IPS-18c (cell line): ENCODE results near the gene PPFIA4.
A peak's percentile ranks its signal among the peaks of the same experiment; 100 is the strongest.

Experiments used
- H3K4me3 ChIP-seq: 2 replicates; pipeline ENCODE4 v1.7.0; 2013; ENCODE audit warnings: low read depth, mild to moderate bottlenecking, low read length, moderate library complexity; ENCODE audit not compliant: insufficient read depth
- H3K9me3 ChIP-seq: one replicate; pipeline ENCODE4 v1.6.1; 2013; ENCODE audit warnings: mild to moderate bottlenecking, low read length, moderate library complexity; ENCODE audit not compliant: control insufficient read depth, insufficient read depth

PPFIA4 gene

GRCh38 chr1:203099805-203100515 is 73.7 kb downstream of the PPFIA4 start:
- H3K4me3 ChIP-seq: no peak overlapping the region
- no peaks in the 10 kb centered on the region for H3K9me3 ChIP-seq

DNA sequence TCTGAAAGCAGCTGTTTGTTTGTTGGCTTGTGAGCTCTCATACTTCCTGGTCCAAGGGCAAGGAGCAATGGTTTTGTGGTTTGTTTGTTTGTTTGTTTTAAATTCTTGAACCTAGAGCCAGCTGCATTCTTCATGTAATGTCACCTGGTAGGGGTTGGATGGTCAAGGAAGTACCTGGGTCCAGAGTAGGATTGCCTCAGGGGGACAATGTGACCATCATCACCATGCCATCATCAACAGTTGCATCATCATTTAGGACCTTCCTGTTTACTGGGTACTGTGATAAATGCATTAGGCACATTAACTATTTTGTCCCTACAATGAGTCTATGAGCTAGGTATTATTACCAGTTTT is 74.2 kb downstream of the PPFIA4 start:
- H3K4me3 ChIP-seq: no peak overlapping the region
- H3K9me3 ChIP-seq: no peaks in the 10 kb centered on the region

GRCh38 chr1:203101813-203102634 is 75.7 kb downstream of the PPFIA4 start:
- Histone ChIP-seq H3K4me3 (no peak overlapping the region), H3K9me3 (no peaks in the 10 kb centered on the region)

GRCh38 chr1:203103216-203103615 is 76.9 kb downstream of the PPFIA4 start:
- H3K4me3 ChIP-seq: no peak overlapping the region
- no peaks in the 10 kb centered on the region for H3K9me3 ChIP-seq

DNA sequence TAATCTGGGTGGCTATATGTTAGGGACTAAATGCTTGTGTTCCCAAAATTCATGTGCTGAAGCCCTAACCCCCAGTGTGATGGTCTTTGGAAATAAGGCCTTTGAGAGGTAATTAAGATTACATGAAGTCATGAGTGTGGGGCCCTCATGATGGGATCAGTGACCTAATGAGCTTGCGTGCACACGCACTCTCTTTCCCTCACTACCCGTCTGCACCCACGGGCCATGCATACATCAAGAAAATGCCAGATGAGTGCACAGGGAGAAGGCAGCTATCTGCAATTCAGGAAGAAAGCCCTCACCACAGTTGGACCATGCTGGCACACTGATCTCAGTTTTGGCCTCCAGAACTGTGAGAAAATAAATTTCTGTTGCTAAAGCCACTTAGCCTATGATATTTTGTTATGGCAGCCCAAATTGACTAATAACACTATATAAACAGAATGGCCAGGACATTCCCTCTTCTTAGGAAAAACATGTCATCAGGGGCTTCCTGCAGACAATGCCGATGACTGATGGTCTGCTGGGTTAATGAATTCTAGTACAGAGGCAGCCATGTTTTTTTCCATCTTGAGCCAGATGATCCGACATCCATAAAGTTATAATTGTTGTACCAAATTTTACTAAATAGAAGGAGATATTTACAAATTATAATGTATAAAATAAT is 77.7 kb downstream of the PPFIA4 start:
- no peak overlapping the region for H3K4me3 ChIP-seq

GRCh38 chr1:203104789-203105390 is 78.6 kb downstream of the PPFIA4 start:
- no peak overlapping the region for H3K4me3 ChIP-seq
- H3K9me3 ChIP-seq: no peaks in the 10 kb centered on the region

More for the DNA sequence above, 77.7 kb downstream of the PPFIA4 start:
- no peaks in the 10 kb centered on the region for H3K9me3 ChIP-seq

GRCh38 chr1:203112475-203112874 is 86.2 kb downstream of the PPFIA4 start:
- Histone ChIP-seq H3K4me3 (no peak overlapping the region), H3K9me3 (no peaks in the 10 kb centered on the region)

GRCh38 chr1:203113308-203113707 is 87.0 kb downstream of the PPFIA4 start:
- no peak overlapping the region for H3K4me3 ChIP-seq
- H3K9me3 ChIP-seq: no peaks in the 10 kb centered on the region

- no peaks in the 10 kb centered on the region for H3K9me3 ChIP-seq
- H3K4me3 ChIP-seq: no peak overlapping the region
Observed at GRCh38 chr1:203114202-203114601, 87.9 kb downstream of the PPFIA4 start.

DNA sequence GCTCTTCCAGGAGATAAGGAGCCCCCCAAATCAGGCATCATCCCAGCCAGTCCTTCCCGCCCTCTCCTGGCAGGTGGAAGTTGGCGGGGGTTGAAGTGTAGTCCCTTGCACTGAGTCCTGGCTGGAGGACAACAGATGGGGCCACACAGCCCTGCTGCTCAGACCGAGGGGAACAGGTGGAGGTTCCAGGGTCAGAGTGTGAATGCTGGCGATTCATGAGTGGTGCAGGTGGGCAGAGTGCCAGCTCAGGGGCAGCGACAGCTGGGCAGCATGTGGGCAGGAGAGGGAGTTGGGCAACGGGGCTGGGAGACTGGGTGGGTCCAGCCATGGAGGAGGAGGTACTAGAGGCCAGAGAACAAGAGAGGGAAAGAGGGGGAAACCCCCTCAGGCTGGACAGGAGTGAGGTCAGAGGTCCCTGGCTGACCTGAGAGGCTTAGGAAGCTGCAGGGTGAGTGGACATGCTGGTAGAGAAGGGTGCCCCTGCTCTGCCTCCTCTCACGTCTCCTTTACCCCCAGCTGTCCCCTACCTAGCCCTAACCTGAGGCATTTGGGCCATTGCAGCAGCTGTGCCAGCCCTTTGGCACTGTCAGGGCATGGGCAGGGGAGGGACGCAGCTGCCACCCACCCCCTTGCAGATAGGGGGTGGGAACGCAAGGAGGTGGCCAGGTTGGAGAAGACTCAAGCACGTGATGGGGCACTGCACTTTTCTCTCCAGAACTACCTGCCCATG is 90.0 kb downstream of the PPFIA4 start:
- no peak overlapping the region for H3K4me3 ChIP-seq
- H3K9me3 ChIP-seq: no peaks in the 10 kb centered on the region

DNA sequence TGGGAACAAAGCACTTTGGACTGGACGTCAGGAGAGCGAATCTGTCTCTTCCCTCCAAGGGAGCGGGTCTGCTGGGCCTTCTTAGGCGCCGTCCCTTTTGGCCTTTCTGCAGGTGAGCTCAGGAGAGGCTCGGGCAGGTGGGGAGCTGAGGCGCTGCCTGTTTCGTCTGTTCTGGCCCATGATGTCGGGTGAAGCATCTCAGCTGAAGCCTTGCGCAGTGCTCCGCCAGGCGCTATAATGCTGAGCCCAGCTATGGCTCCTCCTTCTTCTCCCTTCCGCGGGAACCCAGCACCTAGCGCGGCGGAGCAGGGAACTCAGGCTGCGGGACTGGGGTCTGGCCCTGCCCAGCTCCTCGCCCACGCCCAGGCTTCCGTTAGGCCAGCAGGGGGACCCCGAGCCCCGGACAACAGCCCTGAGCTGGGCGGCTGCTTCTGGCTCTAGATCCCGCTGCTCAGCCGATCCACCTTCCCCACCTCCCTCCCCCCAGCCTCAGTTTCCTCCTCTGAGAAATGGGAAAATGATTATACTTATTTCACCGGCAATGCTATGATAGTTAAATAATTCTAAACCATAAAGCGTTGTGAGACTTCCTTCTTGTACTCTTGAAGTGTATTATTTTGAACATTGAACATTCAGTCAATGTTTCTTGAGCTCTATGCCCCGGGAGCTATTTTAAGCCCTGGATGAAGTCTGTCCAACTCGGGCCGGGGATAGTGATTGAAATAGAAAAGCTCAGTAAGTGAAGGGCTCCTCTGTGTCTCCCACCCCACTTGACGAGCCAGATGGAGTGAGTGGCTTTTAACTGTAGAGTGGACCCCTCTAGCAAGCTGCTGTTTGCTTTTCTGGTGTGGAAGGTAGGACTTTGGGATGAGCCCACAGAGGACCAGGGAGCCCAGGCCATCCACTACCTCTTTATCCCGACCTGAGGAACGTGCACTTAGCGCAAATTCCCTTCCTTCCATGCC is 91.6 kb downstream of the PPFIA4 start:
- no peaks in the 10 kb centered on the region for H3K9me3 ChIP-seq
- peak overlapping the region; percentile 16; the same call in 1 of the 2 replicates for H3K4me3 ChIP-seq

DNA sequence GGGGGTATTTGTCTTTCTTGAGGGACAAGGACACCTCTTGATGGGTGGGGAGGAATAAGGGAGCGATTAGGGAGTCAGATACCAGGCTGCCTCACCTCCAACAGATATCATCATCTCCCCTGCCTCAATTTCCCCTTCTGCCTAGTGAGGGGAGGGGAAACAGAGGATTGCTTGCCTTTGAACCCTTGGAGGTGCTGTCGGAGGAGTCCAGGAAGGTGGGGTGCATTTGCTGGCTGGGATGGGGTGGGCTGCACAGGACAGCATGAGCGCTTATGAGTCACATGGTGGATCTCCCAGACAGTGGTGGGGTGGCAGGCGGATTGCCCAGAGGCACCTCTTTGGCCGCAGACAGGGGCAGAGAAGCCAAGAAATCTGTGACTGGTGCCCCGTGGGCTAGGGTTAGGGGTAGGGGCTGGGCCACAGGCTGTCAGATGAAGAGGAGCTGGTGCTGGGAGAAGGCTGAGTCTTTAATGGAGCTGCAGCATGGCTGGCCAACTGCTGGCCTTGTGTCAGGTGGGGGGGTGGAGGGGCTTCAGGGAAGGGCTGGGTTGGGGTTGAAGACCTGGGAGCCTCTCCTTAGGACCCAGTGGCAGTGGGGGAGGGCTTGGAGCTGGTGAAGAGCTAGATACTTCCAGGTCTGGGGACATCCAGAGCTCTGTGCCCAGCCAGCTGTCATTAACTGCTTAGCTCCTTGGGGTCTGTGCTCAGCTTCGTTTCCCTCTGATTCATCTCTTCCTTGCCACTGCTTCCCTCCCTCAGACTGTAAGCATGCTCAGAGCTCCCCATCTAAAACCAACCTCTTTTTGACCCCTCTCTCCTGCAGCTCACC is 94.2 kb downstream of the PPFIA4 start:
- no peaks in the 10 kb centered on the region for H3K9me3 ChIP-seq
- H3K4me3 ChIP-seq: no peak overlapping the region

DNA sequence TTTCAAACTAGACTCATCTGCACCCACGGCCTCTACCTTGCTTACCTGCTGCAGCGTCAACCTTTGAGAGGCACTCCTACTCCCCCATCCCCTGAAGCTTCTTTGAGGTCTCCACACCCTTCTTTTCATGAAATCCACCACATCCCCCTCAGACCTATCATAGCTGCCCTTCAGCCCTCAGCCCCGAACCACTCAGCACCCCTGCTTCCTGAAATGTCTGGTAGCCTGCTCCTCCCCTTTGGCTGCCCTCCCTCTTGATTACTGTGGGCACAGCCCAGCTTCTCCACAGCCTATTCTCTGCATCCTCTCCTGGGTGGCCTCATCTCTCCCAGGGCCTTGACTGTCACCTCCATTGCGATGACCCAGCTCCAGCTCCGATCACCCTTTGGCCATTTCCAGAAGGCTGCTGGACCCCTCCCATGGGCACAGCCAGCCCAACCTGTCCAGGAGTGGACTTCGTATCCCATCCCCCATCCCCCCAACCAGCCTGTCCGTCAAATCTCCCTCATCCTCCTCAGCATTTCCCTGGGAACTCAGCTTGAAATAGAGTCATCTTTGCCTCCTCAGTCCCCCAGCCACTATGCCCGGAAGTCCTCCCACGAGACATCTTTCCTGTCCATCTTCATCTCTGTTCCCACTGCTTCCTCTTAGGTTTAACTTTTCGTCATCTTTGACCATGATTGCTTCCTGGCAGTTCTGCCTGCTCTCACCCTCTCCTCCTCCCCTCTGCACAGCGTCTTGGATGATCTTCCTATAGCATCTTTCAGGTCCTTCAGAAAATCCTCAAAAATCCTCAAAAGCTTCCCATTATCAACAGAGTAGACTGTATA is 95.1 kb downstream of the PPFIA4 start:
- H3K4me3 ChIP-seq: no peak overlapping the region
- H3K9me3 ChIP-seq: no peaks in the 10 kb centered on the region

DNA sequence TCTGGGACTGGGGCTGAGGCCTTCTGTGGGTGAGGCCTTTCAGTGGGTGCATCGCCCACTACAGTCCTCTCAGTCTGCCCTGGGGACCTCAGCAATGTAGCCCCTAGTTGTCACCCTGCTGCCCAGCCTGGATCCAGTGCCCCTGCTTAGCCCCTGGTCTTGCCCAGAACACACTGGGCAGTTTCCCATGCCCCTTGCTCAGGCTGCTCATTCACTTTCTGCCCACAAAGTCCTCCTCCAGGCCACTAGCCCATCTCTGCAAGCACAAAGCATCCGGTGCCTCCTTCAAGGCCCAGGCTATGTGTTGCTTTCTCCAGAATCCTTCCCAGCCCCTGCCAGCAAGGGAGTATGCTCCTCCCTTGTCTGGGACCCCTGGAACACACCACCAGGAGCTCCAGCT is 95.9 kb downstream of the PPFIA4 start:
- H3K9me3 ChIP-seq: no peaks in the 10 kb centered on the region
- no peak overlapping the region for H3K4me3 ChIP-seq

DNA sequence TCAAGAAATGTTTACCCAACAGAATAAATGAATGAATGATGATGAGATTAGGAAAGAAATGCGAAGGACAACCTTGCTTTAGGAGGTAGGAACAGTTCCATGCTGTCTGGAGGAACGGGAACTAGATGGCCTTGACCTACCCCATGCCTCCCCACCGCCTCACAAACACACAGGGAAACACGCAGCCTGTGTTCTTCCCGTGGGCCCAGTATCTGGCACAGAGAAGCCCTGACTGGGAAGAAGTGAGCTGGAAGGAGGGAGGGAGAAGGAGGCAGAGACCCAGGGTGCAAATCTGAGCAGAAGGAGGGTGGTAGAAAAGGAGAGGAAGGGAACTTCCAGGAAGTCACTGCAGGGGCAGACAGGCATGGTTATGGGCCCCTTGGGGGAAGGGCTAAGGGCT is 97.7 kb downstream of the PPFIA4 start:
- H3K4me3 ChIP-seq: no peak overlapping the region

More for the DNA sequence above, 97.7 kb downstream of the PPFIA4 start:
- H3K9me3 ChIP-seq: no peaks in the 10 kb centered on the region
